GM19099 (cell line): ENCODE measurements around the gene TP53AIP1.

Source experiments
- POLR2A ChIP-seq: IDR thresholded peaks from 3 replicates; pipeline ENCODE4 v1.6.1; 2011; ENCODE audit warnings: low read depth; ENCODE audit not compliant: insufficient read length; ENCODE audit errors: extremely low read depth

Gene TP53AIP1

DNA sequence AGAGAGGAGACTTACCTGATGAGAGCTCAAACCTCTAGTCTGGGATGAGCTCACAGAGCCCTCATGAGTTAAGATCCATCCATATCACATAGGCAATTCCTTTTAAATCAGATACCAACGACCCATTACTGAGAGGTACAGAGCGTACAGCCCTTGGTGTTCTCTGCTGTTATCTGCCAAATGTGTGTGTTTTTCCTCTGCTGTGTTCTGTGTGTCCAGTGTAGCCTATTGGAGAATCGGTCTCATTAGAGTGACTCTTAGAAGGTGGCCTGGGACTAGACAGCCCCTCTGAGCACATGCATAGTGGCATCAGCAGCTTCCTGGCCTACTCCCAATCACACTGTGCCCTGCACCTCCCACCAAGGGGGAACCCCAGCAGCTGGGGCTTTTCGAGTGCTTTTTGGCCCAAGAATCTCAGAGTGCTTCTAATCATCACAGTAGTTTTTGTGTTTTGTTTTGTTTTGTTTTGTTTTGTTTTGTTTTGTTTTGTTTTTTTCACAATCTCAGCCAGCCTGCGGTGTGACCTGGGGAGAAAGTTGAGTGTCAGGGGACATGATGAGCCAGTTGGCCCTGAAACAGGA, 25.4 kb downstream of the TP53AIP1 start:
- TF ChIP-seq POLR2A = no peak

DNA sequence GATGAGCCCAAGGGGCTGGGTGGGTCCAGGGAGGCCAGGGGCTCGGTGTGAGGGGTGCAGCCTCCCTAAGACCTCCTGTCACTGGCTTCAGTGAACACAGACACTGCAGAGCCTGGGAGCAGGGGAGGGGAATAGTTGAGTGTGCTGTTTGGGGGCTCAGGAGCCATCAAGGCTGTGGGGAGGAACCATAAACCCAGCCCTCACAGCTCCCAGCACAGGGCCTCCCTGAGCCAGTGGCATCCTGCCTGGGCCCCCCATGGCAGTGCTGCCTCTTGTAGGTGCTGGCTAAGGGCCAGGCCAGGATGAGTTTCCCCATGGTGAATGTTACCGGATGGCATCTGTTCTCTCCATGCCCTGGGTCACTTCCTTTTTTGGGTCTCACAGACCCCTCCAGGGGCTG, 26.0 kb downstream of the TP53AIP1 start:
- no peak for TF ChIP-seq POLR2A

DNA sequence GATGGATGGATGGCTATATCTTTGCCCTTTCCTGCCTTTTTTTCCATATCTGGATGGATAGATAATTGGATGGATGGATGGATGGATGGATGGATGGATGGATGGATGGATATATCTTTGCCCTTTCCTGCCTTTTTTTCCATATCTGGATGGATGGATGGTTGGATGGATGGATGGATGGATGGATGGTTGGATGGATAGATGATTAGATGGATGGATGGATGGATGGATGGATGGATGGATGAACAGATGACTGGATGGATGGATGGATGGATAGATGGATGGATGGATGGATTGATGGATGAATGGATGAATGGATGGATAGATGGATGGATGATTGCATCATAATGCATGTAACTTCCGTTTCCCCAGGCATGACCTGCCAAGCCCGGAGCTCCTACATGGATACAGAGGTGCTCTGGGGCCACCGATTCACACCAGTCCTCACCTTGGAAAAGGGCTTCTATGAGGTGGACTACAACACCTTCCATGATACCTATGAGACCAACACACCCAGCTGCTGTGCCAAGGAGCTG, 26.6 kb downstream of the TP53AIP1 start:
- TF ChIP-seq POLR2A = no peak

DNA sequence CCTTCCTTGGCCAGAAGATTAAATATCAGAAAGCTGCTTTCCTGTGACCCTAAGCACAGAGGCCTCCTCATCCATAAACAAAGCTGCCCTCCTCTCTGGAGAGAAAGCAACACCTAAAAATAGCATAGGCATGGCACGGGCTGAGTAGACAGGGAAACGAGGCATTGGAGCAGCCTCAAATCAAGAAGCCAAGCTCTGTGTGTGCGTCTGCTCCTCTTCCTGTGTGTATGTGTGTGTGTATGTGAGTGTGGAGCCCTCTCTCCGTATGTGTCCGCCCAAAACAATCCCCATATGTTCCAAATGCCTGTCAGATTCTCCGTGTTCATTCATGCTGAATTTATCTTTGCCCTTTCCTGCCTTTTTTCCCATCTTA, 27.5 kb downstream of the TP53AIP1 start:
- no peak for TF ChIP-seq POLR2A

DNA sequence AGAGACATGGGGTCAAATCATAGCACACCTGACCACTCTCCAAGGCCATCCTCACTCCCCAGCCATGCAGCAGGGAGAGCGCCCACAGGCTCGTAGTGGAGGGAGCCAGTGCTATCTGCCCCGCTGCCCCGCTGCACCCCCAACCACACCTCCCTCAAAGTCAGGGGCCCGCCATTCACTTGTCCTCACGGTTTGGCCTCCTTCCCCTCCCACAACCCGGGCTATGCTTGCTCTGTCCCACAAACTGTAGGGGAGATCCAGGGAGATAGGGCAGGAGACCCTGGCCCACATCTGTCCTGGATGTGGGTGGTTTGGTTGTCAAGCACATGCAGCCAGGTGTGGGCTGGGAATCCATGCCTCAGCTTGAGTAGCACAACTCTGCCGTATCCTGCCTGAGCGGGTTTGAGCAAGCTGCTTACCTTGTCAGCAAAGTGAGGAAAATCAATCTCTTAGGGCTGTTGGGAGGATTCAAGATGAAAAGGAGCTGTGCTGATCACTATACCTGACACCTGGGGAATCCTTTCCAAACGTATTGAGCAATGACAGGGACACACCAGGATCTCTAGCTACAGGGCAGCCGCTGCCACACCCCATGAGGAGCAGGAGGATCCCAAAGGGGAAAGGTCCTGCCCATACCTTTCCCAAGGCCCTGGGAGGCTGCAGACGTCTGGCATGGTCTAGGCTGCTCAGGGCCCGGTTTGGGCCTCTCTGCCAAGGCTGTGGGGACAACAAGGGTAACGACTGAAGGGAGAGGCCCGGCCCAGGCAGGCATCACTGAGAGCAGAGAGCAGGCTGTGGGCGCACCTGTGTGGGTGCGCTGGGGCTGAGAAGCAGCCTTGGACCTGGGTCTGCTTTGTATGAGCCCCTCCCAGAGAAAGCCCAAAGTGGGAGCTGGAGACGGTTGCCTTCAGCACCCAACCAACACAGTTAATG, 28.2 kb downstream of the TP53AIP1 start:
- no peak for TF ChIP-seq POLR2A

DNA sequence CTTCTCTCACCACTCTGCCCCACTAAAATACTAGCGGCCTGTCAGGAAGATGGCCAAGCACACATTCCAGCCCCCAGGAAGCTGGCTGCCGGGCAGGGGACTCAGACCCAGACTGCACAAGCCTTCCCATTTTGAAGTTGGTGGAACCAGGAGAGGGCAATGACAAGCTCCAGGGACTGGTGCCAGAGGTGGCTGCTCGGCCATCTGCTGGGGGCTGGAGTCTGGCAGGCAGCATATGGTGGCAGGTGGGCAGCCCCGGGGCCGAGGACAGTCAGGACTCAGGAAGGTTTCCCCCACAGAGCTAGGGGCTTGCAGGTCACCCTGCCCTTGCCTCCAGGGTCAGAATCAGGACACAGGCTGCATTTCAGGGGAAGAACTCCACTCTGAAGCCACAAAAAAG, 28.9 kb downstream of the TP53AIP1 start:
- TF ChIP-seq POLR2A = no peak

DNA sequence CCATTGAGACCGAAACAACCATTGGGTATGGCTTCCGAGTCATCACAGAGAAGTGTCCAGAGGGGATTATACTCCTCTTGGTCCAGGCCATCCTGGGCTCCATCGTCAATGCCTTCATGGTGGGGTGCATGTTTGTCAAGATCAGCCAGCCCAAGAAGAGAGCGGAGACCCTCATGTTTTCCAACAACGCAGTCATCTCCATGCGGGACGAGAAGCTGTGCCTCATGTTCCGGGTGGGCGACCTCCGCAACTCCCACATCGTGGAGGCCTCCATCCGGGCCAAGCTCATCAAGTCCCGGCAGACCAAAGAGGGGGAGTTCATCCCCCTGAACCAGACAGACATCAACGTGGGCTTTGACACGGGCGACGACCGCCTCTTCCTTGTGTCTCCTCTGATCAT, 31.0 kb downstream of the TP53AIP1 start:
- no peak for TF ChIP-seq POLR2A

DNA sequence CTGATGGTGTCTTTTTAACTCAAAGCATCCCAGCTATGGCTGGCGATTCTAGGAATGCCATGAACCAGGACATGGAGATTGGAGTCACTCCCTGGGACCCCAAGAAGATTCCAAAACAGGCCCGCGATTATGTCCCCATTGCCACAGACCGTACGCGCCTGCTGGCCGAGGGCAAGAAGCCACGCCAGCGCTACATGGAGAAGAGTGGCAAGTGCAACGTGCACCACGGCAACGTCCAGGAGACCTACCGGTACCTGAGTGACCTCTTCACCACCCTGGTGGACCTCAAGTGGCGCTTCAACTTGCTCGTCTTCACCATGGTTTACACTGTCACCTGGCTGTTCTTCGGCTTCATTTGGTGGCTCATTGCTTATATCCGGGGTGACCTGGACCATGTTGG, 31.4 kb downstream of the TP53AIP1 start:
- no peak for TF ChIP-seq POLR2A

DNA sequence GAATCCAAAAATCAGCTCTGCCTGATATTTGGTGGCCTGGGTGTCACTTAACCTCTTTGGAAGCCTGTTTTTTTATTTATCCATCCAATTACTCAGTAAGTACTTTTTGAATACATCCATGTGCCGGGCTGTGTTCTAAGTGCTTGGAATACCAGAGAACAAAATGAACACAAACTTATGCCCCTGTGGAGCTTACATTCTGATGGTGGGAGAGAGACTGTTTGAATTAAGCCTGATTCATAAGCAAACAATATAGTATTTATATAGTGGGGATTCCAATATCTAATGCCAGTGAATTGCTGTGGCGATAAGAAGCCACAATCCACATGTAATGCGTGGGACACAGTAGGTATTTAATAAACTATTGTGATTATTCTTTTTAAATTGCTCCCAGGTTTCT, 32.1 kb downstream of the TP53AIP1 start:
- no peak for TF ChIP-seq POLR2A

DNA sequence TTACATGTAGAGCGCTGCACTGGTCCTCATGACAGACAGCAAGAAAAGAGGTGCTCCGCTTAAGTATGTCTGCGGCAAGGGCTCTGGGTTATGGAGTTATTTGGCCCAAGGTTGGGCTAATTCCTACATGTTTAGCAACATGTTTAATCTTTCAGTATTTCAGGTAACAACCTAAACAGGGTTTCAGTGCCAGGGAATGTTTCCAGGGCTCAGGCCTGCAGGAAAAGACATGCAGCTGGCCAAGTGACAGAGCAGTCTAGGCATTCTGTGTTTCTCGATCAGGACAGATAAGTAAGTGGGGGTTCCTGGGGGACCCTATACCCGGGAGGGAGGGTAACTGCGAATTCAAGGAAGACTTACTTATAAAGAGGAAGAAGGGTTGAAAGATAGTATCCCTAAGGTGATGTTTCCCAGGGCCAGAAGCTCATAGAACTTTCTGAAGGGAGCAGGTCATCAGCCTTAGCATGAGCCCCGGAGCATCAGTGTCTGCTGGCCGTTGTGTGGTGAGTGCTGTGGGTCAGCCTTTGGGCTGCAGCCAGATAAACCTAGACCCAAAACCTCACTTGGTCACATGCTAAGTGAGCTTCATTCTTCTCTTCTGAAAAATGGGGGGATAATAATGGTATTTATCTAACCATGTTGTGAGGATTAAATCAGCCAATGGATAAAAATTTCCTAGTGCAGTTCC, 33.1 kb downstream of the TP53AIP1 start:
- no peak for TF ChIP-seq POLR2A

DNA sequence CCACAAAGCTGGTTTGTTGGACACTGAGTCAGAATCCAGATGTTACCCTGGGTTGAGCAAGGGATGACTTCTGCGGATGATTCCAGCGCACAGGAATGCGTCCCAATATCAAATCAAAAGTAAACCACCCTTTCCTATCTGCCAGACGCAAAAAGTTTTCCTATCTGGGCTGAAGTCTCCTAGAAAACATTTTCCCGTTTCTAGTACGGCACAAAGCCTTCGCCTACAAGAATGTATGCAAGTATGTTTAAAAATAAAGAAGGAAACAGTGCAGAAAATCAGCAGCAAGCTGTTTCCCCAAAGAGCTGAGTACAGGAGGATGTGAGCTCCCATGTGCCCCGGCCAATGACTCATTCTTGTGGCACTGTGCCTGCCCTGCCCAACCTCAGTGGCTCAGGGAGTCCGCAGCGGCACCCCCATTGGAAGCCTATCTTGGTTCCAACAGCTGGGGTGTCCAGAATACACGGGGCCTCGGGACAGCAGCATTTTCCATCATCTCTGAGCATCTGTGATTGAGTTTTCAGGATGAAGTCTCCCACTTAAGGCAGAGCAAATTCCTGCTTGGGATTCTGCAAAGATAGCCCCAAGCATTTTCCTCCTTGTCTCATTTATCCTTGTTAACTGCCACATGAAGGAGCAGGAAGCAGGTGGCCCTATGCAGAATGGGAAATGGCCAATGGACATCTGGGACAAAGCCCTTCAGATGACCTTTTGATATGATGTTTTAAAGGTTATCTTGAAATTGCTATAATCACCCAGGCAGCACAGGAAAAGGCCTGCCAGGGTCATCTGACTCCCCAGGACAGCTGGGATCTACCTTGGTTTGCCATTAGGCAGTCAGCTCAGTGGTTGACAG, 34.1 kb downstream of the TP53AIP1 start:
- TF ChIP-seq POLR2A = no peak

DNA sequence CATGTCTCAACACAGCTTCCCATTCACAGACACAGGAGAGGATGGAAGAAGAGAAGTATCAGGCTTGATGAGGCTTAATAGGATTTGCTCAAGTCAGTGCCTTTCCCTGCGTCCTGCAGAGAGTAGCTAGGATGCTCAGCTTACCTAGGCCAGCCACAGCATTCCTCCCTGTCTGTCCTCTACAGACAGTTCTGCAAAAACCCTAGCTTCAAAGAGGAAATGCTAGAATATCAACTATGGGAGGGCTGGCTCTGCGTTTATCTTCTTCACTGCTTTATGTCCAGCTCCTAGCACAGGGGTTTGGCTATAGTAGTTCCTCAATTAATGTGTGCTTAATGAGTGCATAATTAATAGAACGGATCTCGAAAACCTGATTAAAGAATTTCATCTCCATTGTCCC, 35.1 kb downstream of the TP53AIP1 start:
- TF ChIP-seq POLR2A = no peak

DNA sequence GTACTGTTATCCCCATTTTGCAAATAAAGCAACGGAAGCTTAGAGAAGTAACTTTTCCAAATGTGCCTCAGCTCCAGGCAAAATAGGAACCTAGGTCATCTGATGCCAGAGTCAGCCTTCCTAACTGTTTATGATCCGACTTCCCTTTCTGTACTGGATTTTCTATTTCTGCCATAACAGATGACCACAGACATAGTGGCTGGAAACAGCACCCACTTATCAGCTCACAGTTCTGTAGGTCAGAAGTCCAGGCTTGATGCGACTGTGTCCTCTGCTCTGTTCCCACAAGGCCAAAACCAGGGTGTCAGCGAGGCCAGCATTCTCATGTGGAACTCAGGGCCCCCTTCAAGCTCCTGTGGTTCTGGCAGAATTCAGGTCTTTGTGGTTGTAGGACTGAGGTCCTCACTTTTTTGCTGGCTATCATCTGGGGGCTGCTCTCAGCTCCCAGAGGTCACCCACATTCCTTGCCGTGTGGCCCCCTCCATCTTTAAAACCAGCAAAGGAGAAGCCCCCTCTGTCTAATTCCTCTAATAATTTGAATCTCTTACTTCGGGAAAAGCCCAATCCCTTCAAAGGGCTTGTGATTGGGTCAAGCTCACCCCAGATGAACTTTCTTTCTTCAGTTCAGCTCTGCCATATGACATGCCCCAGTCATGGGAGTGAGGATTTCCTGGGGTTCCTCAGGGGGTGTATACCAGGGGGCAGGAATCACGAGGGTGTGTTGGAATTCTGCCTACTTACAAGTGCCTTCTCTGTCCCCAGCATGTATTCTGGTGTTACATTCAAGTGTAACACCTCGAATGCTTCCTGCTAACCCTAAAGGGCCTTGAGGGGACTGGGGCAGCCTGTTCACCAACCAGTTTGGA, 36.3 kb downstream of the TP53AIP1 start:
- TF ChIP-seq POLR2A = no peak
